Ectodermal cell (in vitro differentiated cells): Measurements from ENCODE around the gene HSD17B11.

Experiments
- H3K27ac ChIP-seq: 2 replicates; pipeline ENCODE4 v1.7.0; 2013; ENCODE audit warnings: mild to moderate bottlenecking, low read depth, low read length; ENCODE audit not compliant: insufficient read depth, poor library complexity, severe bottlenecking
- H3K27me3 ChIP-seq: 2 replicates; pipeline ENCODE4 v1.7.0; 2013; ENCODE audit warnings: mild to moderate bottlenecking, low read length; ENCODE audit not compliant: insufficient read depth, control insufficient read depth, poor library complexity, severe bottlenecking
- H3K36me3 ChIP-seq: one replicate; pipeline ENCODE4 v1.7.0; 2013; ENCODE audit warnings: low read length; ENCODE audit not compliant: control insufficient read depth, insufficient read depth
- H3K4me1 ChIP-seq: one replicate; pipeline ENCODE4 v1.7.0; 2013; ENCODE audit warnings: low read length; ENCODE audit not compliant: control insufficient read depth, insufficient read depth
- H3K4me3 ChIP-seq: 2 replicates; pipeline ENCODE4 v1.7.0; 2013; ENCODE audit warnings: low read depth, low read length, control low read depth; ENCODE audit not compliant: insufficient read depth
- H3K9me3 ChIP-seq: 2 replicates; pipeline ENCODE4 v1.7.0; 2013; ENCODE audit warnings: mild to moderate bottlenecking, low read length, moderate library complexity; ENCODE audit not compliant: control insufficient read depth
- WGBS, 2 experiments: methylation state at CpG; one replicate each; pipeline ENCODE4 v1.1.7; 2013; ENCODE audit warnings: missing lambda C conversion rate in 2 of 2; 5-methylcytosine and 5-hydroxymethylcytosine counted together

The HSD17B11 gene

GRCh38 chr4:87286970-87287369 is 104.0 kb downstream of the HSD17B11 start:
- H3K4me1 ChIP-seq, result no peaks in the 10 kb centered on the region
- no peak overlapping the region for H3K27ac ChIP-seq
- H3K36me3 ChIP-seq, result no peaks in the 10 kb centered on the region
- 93% methylated on average over 1 of the region's 1 CpG for WGBS, 2 experiments
- H3K4me3 ChIP-seq, result no peak overlapping the region
- H3K9me3 ChIP-seq, result no peaks in the 10 kb centered on the region
- H3K27me3 ChIP-seq, result no peaks in the 10 kb centered on the region
